A549 treated with CpdA at 1 μM for 4 hours (cell line): ENCODE measurements around the gene NTM. TPM values are rescaled to one million over a fixed set of nuclear protein-coding genes. Genes with fewer than 3 reads are reported as not detected.

Experiments
- total RNA-seq: library from RNA; stranded (reverse); fragments of 200-300 nt; extraction: Qiagen RNA extraction; gene quantifications from 5 replicates; pipeline ENCODE4 v1.2.3, GENCODE V29; 2022; ENCODE audit warnings: low read depth

The NTM gene
- not detected in 5 replicates for total RNA-seq

DNA sequence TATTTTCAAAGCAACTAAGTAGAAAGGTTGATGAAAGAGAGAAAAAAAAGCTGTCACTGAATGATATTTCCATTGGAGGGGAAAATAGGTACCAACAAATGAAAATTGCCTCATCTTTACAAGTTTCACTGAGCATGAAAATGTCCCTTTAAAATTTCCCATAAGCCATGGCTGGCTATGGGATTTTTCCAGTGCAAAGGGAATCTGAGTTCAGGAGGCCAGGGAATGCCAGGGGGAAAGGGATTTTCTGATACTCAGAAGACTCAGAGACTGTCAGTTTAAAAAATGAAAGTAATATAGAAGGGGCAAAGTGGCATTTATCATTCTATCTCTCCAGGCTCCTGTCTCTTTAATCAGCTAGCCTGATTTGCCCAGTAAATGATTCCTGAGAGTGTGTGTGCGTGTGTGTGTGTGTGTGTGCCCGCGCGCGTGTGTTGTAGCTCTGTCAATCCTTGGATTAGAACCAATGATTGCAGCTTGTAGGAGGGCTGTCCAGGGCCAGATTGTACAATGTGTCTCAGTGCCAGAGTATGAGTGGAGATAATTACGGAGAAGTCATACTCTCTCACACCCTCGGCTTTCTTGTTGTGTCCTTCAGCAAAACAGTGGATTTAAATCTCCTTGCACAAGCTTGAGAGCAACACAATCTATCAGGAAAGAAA, at the start of gene NTM:
Gene NTM, plus strand, starts transcription at position 526 of the 662 bp plus-strand sequence.

